Mammary epithelial cell (primary cell): ENCODE data around the gene ARL16.

Source experiments
- EZH2 ChIP-seq: IDR thresholded peaks from 2 replicates; pipeline ENCODE4 v1.6.1; 2012; ENCODE audit warnings: low read length, inconsistent platforms, borderline replicate concordance
- TF ChIP-seq, protein P1 (sequence below), 2 donors: IDR thresholded peaks in 1 of 2; conservative IDR thresholded peaks in 1 of 2; 2 replicates each; pipeline ENCODE4 v1.5.1; 2011 to 2012; ENCODE audit warnings: inconsistent platforms in 2 of 2, low read length in 2 of 2, mild to moderate bottlenecking in 2 of 2, control low read depth in 1 of 2, low read depth in 1 of 2; ENCODE audit not compliant: insufficient read depth in 1 of 2; ENCODE audit errors: extremely low read depth in 1 of 2

GRCh38 chr17:81713004-81713555 is 29.5 kb upstream of the ARL16 start:
- no peak for TF ChIP-seq EZH2
- TF ChIP-seq, protein P1, sequence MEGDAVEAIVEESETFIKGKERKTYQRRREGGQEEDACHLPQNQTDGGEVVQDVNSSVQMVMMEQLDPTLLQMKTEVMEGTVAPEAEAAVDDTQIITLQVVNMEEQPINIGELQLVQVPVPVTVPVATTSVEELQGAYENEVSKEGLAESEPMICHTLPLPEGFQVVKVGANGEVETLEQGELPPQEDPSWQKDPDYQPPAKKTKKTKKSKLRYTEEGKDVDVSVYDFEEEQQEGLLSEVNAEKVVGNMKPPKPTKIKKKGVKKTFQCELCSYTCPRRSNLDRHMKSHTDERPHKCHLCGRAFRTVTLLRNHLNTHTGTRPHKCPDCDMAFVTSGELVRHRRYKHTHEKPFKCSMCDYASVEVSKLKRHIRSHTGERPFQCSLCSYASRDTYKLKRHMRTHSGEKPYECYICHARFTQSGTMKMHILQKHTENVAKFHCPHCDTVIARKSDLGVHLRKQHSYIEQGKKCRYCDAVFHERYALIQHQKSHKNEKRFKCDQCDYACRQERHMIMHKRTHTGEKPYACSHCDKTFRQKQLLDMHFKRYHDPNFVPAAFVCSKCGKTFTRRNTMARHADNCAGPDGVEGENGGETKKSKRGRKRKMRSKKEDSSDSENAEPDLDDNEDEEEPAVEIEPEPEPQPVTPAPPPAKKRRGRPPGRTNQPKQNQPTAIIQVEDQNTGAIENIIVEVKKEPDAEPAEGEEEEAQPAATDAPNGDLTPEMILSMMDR (conservative IDR thresholded peaks at IDR 0.05 in 1 of 2, IDR thresholded peaks at IDR 0.05 in 1 of 2; ENCODE audit: extremely low read depth in 1 of 2, insufficient read depth in 1 of 2, low read depth in 1 of 2, low read length in 2 of 2) = no peak
